ENCODE results near the gene ARHGAP29. TPM values are rescaled to one million over a fixed set of nuclear protein-coding genes. Genes with fewer than 3 reads are reported as not detected.

Gene ARHGAP29
- total RNA-seq, 1 experiment from 2014 or later = 197 TPM

DNA sequence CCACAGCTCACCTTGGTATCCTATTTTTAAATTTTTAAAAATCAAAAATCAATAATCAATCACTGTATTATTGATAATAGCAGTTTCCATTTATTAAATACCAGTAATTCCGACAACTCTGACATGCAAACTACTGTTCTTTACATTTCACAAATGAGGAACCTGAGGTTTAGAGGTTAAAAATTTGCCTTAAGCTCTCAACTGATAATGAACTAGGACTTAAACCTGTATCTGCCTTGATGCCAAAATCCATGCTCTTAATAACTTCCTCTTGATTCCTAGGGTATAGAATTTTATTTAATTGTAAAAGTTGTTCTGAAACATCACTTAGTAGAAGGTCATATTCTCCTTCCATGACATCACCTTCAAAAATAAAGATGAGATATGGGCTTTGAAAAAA, 5.6 kb downstream of the ARHGAP29 start:
- no TSS peak for BruUV-seq (replicated peaks)
- H3K4me1 ChIP-seq (ENCODE audit: control insufficient read depth, insufficient read depth, low read length) = peaks cover 41% of the 10 kb centered on the region
- ChIA-PET CTCF (no interaction called here), POLR2A (no interaction called here)
- H3K9me3 ChIP-seq (ENCODE audit: control insufficient read depth, insufficient read depth, low read depth, low read length) = no peaks in the 10 kb centered on the region
- ATAC-seq (no peak), DNase-seq (ENCODE audit: low read depth, low spot score) (no peak)
- H3K27me3 ChIP-seq (ENCODE audit: control insufficient read depth, insufficient read depth, low read length) = no peaks in the 10 kb centered on the region
- peak overlapping the region; percentile 98 for H3K27ac ChIP-seq (ENCODE audit: low read length)
- intact Hi-C loops (cut with micrococcal nuclease; ENCODE audit: unreplicated experiment) (loop anchor here (10.0 kb wide), 1 partner anchor 187 kb away; no protein-coding TSS in a partner anchor), in situ Hi-C loops (cut with HindIII; ENCODE audit: low pct_unique_long_range_greater_than_20kb, low sequenced_read_pairs) (no loop called here)
- H3K4me3 ChIP-seq (ENCODE audit: low read depth in 2 of 2, low read length in 2 of 2) = peak overlapping the region; percentile 90 to 98; a peak in 3 of 4 replicates
- TF ChIP-seq, protein P1, sequence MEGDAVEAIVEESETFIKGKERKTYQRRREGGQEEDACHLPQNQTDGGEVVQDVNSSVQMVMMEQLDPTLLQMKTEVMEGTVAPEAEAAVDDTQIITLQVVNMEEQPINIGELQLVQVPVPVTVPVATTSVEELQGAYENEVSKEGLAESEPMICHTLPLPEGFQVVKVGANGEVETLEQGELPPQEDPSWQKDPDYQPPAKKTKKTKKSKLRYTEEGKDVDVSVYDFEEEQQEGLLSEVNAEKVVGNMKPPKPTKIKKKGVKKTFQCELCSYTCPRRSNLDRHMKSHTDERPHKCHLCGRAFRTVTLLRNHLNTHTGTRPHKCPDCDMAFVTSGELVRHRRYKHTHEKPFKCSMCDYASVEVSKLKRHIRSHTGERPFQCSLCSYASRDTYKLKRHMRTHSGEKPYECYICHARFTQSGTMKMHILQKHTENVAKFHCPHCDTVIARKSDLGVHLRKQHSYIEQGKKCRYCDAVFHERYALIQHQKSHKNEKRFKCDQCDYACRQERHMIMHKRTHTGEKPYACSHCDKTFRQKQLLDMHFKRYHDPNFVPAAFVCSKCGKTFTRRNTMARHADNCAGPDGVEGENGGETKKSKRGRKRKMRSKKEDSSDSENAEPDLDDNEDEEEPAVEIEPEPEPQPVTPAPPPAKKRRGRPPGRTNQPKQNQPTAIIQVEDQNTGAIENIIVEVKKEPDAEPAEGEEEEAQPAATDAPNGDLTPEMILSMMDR (IDR thresholded peaks at IDR 0.05) = no peak
- TF ChIP-seq SIN3A (IDR thresholded peaks at IDR 0.05; ENCODE audit: borderline replicate concordance, insufficient read depth, low read depth, low read length) (no peak), POLR2AphosphoS5 (IDR thresholded peaks at IDR 0.05; ENCODE audit: low read depth, low read length) (no peak), TCF7L2 (IDR thresholded peaks at IDR 0.05; ENCODE audit: low read depth, low read length) (no peak)
- TF ChIP-seq, protein P2, sequence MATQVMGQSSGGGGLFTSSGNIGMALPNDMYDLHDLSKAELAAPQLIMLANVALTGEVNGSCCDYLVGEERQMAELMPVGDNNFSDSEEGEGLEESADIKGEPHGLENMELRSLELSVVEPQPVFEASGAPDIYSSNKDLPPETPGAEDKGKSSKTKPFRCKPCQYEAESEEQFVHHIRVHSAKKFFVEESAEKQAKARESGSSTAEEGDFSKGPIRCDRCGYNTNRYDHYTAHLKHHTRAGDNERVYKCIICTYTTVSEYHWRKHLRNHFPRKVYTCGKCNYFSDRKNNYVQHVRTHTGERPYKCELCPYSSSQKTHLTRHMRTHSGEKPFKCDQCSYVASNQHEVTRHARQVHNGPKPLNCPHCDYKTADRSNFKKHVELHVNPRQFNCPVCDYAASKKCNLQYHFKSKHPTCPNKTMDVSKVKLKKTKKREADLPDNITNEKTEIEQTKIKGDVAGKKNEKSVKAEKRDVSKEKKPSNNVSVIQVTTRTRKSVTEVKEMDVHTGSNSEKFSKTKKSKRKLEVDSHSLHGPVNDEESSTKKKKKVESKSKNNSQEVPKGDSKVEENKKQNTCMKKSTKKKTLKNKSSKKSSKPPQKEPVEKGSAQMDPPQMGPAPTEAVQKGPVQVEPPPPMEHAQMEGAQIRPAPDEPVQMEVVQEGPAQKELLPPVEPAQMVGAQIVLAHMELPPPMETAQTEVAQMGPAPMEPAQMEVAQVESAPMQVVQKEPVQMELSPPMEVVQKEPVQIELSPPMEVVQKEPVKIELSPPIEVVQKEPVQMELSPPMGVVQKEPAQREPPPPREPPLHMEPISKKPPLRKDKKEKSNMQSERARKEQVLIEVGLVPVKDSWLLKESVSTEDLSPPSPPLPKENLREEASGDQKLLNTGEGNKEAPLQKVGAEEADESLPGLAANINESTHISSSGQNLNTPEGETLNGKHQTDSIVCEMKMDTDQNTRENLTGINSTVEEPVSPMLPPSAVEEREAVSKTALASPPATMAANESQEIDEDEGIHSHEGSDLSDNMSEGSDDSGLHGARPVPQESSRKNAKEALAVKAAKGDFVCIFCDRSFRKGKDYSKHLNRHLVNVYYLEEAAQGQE (IDR thresholded peaks at IDR 0.05; ENCODE audit: insufficient read depth in 1 of 2, low read depth in 2 of 2, low read length in 1 of 2) = no peak
- peaks cover 21% of the 10 kb centered on the region for H3K36me3 ChIP-seq (ENCODE audit: control insufficient read depth, insufficient read depth, low read length)

GRCh38 chr1:94230920-94231319, 6.5 kb downstream of the ARHGAP29 start:
- H3K9me3 ChIP-seq (ENCODE audit: control insufficient read depth, insufficient read depth, low read depth, low read length) = no peaks in the 10 kb centered on the region
- DNase-seq (ENCODE audit: low read depth, low spot score) (no peak), ATAC-seq (no peak)
- ChIA-PET CTCF (no interaction called here), POLR2A (no interaction called here)
- BruUV-seq (replicated peaks) = no TSS peak
- no peaks in the 10 kb centered on the region for H3K27me3 ChIP-seq (ENCODE audit: control insufficient read depth, insufficient read depth, low read length)
- H3K4me1 ChIP-seq (ENCODE audit: control insufficient read depth, insufficient read depth, low read length) = peaks cover 50% of the 10 kb centered on the region
- TF ChIP-seq POLR2AphosphoS5 (IDR thresholded peaks at IDR 0.05; ENCODE audit: low read depth, low read length) (no peak; the same call in 1 of the 2 replicates), TCF7L2 (IDR thresholded peaks at IDR 0.05; ENCODE audit: low read depth, low read length) (no peak)
- peaks cover 16% of the 10 kb centered on the region for H3K36me3 ChIP-seq (ENCODE audit: control insufficient read depth, insufficient read depth, low read length)
- in situ Hi-C loops (cut with HindIII; ENCODE audit: low pct_unique_long_range_greater_than_20kb, low sequenced_read_pairs) = no loop called here
- intact Hi-C loops (cut with micrococcal nuclease; ENCODE audit: unreplicated experiment) = loop anchor here (10.0 kb wide), 1 partner anchor 186 kb away; no protein-coding TSS in a partner anchor
- peak overlapping the region; percentile 98 for H3K27ac ChIP-seq (ENCODE audit: low read length)
- H3K4me3 ChIP-seq (ENCODE audit: low read depth in 2 of 2, low read length in 2 of 2) = peak overlapping the region; percentile 90 to 98; a peak in 3 of 4 replicates

- H3K27ac ChIP-seq (ENCODE audit: low read length) = peak overlapping the region; percentile 98
- intact Hi-C loops (cut with micrococcal nuclease; ENCODE audit: unreplicated experiment) (no loop called here), in situ Hi-C loops (cut with HindIII; ENCODE audit: low pct_unique_long_range_greater_than_20kb, low sequenced_read_pairs) (no loop called here)
- H3K4me1 ChIP-seq (ENCODE audit: control insufficient read depth, insufficient read depth, low read length) = peaks cover 71% of the 10 kb centered on the region
- H3K27me3 ChIP-seq (ENCODE audit: control insufficient read depth, insufficient read depth, low read length) = no peaks in the 10 kb centered on the region
- H3K4me3 ChIP-seq (ENCODE audit: low read depth in 2 of 2, low read length in 2 of 2) = peak overlapping the region; percentile 11 to 21; a peak in 2 of 4 replicates
- ATAC-seq (no peak), DNase-seq (ENCODE audit: low read depth, low spot score) (no peak)
- no peaks in the 10 kb centered on the region for H3K9me3 ChIP-seq (ENCODE audit: control insufficient read depth, insufficient read depth, low read depth, low read length)
- ChIA-PET POLR2A (interaction anchor here (0.8 to 1.0 kb wide), 2 partner anchors 8 to 10 kb away, joined by 4 read pairs; partner anchors contain the start of gene ARHGAP29), CTCF (interaction anchor here (0.8 kb wide), 1 partner anchor 189 kb away, joined by 3 read pairs; no protein-coding TSS in a partner anchor)
- peaks cover 30% of the 10 kb centered on the region for H3K36me3 ChIP-seq (ENCODE audit: control insufficient read depth, insufficient read depth, low read length)
- TF ChIP-seq TCF7L2 (IDR thresholded peaks at IDR 0.05; ENCODE audit: low read depth, low read length) = no peak
- no peak for TF ChIP-seq SIN3A (IDR thresholded peaks at IDR 0.05; ENCODE audit: borderline replicate concordance, insufficient read depth, low read depth, low read length)
- no peak for TF ChIP-seq POLR2AphosphoS5 (IDR thresholded peaks at IDR 0.05; ENCODE audit: low read depth, low read length)
- TF ChIP-seq, protein P2 (IDR thresholded peaks at IDR 0.05; ENCODE audit: insufficient read depth in 1 of 2, low read depth in 2 of 2, low read length in 1 of 2) = no peak
- TF ChIP-seq, protein P1 (IDR thresholded peaks at IDR 0.05) = no peak
- BruUV-seq (replicated peaks) = no TSS peak
Measured at GRCh38 chr1:94228640-94229375, 8.6 kb downstream of the ARHGAP29 start.

Measured in Panc1 (cell line).